K562 (cell line): Measurements from ENCODE around the gene E2F3. TPM values are rescaled to one million over a fixed set of nuclear protein-coding genes. Genes with fewer than 3 reads are reported as not detected.
A peak's percentile ranks its signal among the peaks of the same experiment; 100 is the strongest.

Experiments used
- HLTF ChIP-seq: fragments of 450-650 bp; IDR thresholded peaks from 2 replicates; pipeline ENCODE4 v1.6.1; 2016
- HNRNPL ChIP-seq: fragments of 200-400 bp; formaldehyde crosslinking; IDR thresholded peaks from 2 replicates; pipeline ENCODE4 v1.6.1; 2017; ENCODE audit warnings: low read depth, mild to moderate bottlenecking, low read length
- NR2F6 ChIP-seq: fragments of 450-650 bp; formaldehyde crosslinking; IDR thresholded peaks from 2 replicates; pipeline ENCODE4 v1.4.0; 2020; ENCODE audit warnings: mild to moderate bottlenecking
- PTBP1 ChIP-seq: fragments of 200-400 bp; formaldehyde crosslinking; IDR thresholded peaks from 2 replicates; pipeline ENCODE4 v1.6.1; 2017; ENCODE audit warnings: low read depth, low read length
- ZFP30 ChIP-seq: fragments of 250-450 bp; sonication (Bioruptor Pico); IDR thresholded peaks from 2 replicates; pipeline ENCODE4 v1.8.0; 2022; ENCODE audit warnings: moderate library complexity, mild to moderate bottlenecking, inconsistent platforms, borderline replicate concordance
- ZNF12 ChIP-seq: sonication (generic); formaldehyde crosslinking; IDR thresholded peaks from 2 replicates; pipeline ENCODE4 v1.4.0; 2020; ENCODE audit warnings: mild to moderate bottlenecking, missing genetic modification reagents
- ZNF324 ChIP-seq: fragments of 250-450 bp; sonication (Bioruptor Pico); IDR thresholded peaks from 2 replicates; pipeline ENCODE4 v1.4.0; 2020; ENCODE audit warnings: mild to moderate bottlenecking
- ZNF431 ChIP-seq: sonication (generic); formaldehyde crosslinking; IDR thresholded peaks from 2 replicates; pipeline ENCODE4 v1.8.0; 2022; ENCODE audit warnings: mild to moderate bottlenecking, missing genetic modification reagents
- ZNF518B ChIP-seq: fragments of 250-450 bp; sonication (Bioruptor Pico); IDR thresholded peaks from 2 replicates; pipeline ENCODE4 v1.5.0; 2021; ENCODE audit warnings: mild to moderate bottlenecking, moderate library complexity
- polyA plus RNA-seq, 8 experiments: library from polyadenylated mRNA; depleted of rRNA in 4 of 8; stranded (reverse) in 5 of 8; unstranded in 3 of 8; fragments of >200 nt; fragmentation: Nextera tagmentation in 2 of 8; fragmentation: Illumina TruSeq in 1 of 8; extraction: Ambion mirVana in 2 of 8; extraction: Trizol in 1 of 8; gene quantifications; 2 replicates each; pipeline versions ENCODE4 v1.2.1 to v1.2.3, GENCODE V29; 2011 to 2014; ENCODE audit warnings: inconsistent platforms in 1 of 8, missing spikeins in 1 of 8
- total RNA-seq, 7 experiments: library from RNA; depleted of rRNA in 6 of 7; stranded (reverse); fragments of >200 nt in 6 of 7; fragmentation: Illumina TruSeq in 2 of 7; extraction: Trizol in 2 of 7; gene quantifications; 2 replicates each; pipeline versions ENCODE4 v1.2.1 to v1.2.3, GENCODE V29; 2011 to 2021; ENCODE audit warnings: low replicate concordance in 1 of 7
- TF ChIP-seq, protein P1 (sequence below): sonication (generic); formaldehyde crosslinking; IDR thresholded peaks from 2 replicates; pipeline ENCODE4 v1.8.1; 2023; ENCODE audit warnings: missing genetic modification reagents, mild to moderate bottlenecking, borderline replicate concordance
- TF ChIP-seq, protein P2 (sequence below): fragments of 250-450 bp; sonication (Bioruptor Pico); IDR thresholded peaks from 2 replicates; pipeline ENCODE4 v1.4.0; 2020
- TF ChIP-seq, protein P3 (sequence below), 2 experiments: fragments of 250-450 bp in 1 of 2; fragments of 450-650 bp in 1 of 2; sonication (Bioruptor Pico) in 1 of 2; IDR thresholded peaks; 2 replicates each; pipeline versions ENCODE4 v1.6.1 to v1.8.0; 2016 to 2021; ENCODE audit warnings: mild to moderate bottlenecking in 2 of 2, moderate library complexity in 2 of 2, missing compliant biosample characterization in 1 of 2, missing genetic modification characterization in 1 of 2

Gene E2F3
- total and polyA plus RNA-seq, 9 of the 15 experiments (the other 6 are each of a cell fraction or from before 2014, with no cell fraction given), result 11.1 to 44.7 (median 27.2) TPM

DNA sequence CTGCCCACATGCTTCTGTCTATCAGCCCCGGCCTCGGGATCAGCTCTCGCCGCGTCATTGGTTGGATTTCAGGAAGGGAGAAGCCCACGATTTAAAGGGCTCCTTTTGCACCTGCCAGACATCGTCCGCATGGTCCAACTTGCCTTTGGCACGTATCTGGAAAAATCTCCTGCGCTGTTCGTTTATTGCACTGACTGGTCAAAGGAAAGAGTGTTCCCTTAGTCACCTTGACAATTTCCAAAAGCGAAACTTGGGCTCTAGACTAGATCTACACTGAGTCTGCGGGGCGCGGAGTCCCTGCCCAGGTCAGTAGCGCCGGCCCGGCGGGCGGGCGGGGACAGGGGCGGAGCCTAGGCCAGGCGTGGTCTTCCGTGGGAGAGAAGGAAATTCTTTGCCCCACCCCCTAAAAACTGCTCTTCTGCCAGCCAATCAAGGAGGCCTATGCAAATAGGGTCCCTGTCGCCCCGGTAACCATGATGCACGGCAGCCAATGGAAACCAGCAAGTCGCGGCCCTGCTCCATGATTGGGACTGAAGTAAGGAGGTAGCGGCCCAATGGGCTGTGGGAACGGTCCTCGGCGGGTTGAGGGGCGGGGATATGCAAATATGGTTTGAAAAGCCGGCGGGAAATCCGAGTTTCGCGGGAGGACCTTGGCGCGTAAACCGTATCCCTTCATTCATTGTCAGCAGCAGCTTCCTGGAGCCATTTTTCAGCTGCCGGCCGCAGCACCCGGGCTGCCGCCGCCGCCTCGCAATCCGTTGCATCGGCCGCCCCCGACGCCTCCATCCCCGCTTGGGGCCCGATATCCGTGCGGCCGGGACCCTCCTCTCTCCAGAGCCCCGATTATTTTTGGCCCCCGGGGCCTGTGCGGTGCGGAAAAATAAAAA, at the start of gene E2F3 (continued):
- TF ChIP-seq, protein P1, sequence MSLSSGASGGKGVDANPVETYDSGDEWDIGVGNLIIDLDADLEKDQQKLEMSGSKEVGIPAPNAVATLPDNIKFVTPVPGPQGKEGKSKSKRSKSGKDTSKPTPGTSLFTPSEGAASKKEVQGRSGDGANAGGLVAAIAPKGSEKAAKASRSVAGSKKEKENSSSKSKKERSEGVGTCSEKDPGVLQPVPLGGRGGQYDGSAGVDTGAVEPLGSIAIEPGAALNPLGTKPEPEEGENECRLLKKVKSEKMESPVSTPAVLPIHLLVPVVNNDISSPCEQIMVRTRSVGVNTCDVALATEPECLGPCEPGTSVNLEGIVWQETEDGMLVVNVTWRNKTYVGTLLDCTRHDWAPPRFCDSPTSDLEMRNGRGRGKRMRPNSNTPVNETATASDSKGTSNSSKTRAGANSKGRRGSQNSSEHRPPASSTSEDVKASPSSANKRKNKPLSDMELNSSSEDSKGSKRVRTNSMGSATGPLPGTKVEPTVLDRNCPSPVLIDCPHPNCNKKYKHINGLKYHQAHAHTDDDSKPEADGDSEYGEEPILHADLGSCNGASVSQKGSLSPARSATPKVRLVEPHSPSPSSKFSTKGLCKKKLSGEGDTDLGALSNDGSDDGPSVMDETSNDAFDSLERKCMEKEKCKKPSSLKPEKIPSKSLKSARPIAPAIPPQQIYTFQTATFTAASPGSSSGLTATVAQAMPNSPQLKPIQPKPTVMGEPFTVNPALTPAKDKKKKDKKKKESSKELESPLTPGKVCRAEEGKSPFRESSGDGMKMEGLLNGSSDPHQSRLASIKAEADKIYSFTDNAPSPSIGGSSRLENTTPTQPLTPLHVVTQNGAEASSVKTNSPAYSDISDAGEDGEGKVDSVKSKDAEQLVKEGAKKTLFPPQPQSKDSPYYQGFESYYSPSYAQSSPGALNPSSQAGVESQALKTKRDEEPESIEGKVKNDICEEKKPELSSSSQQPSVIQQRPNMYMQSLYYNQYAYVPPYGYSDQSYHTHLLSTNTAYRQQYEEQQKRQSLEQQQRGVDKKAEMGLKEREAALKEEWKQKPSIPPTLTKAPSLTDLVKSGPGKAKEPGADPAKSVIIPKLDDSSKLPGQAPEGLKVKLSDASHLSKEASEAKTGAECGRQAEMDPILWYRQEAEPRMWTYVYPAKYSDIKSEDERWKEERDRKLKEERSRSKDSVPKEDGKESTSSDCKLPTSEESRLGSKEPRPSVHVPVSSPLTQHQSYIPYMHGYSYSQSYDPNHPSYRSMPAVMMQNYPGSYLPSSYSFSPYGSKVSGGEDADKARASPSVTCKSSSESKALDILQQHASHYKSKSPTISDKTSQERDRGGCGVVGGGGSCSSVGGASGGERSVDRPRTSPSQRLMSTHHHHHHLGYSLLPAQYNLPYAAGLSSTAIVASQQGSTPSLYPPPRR, result 0 out of 2 replicates have a peak, but pooled peaks have one; percentile 20
- TF ChIP-seq HNRNPL, result no peak
- peak; percentile 78 for TF ChIP-seq ZNF431 (CRISPR knock-in tag)
- TF ChIP-seq, protein P2, sequence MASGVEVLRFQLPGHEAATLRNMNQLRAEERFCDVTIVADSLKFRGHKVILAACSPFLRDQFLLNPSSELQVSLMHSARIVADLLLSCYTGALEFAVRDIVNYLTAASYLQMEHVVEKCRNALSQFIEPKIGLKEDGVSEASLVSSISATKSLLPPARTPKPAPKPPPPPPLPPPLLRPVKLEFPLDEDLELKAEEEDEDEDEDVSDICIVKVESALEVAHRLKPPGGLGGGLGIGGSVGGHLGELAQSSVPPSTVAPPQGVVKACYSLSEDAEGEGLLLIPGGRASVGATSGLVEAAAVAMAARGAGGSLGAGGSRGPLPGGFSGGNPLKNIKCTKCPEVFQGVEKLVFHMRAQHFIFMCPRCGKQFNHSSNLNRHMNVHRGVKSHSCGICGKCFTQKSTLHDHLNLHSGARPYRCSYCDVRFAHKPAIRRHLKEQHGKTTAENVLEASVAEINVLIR (CRISPR knock-in tag), result no peak
- no peak for TF ChIP-seq ZNF324 (CRISPR knock-in tag)
- TF ChIP-seq, protein P3, sequence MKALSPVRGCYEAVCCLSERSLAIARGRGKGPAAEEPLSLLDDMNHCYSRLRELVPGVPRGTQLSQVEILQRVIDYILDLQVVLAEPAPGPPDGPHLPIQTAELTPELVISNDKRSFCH (CRISPR knock-in tag; IDR thresholded peaks at IDR 0.05), result no peak
- TF ChIP-seq, protein P3 (tag; IDR thresholded peaks at IDR 0.05), result no peak; the same call in 1 of the 2 replicates
- TF ChIP-seq ZFP30 (CRISPR knock-in tag), result no peak
- TF ChIP-seq ZNF12 (CRISPR knock-in tag), result peak; percentile 73; the same call in 1 of the 2 replicates
- 0 out of 2 replicates have a peak, but pooled peaks have one; percentile 24 for TF ChIP-seq HLTF
- TF ChIP-seq ZNF518B (CRISPR knock-in tag), result no peak
- no peak for TF ChIP-seq NR2F6 (CRISPR knock-in tag)
- TF ChIP-seq PTBP1, result 0 out of 2 replicates have a peak, but pooled peaks have one; percentile 45
